Esophagus squamous epithelium (tissue), 4 donors: ENCODE measurements around the gene TMEM271.

ENCODE experiments used
- POLR2A ChIP-seq, 4 donors: fragments of 450-650 bp; IDR thresholded peaks; one replicate each; pipeline ENCODE4 v1.6.1; 2017; ENCODE audit warnings: antibody characterized with exemption in 4 of 4, mild to moderate bottlenecking in 4 of 4, moderate library complexity in 3 of 4
- TF ChIP-seq, protein P1 (sequence below), 6 experiments: fragments of 450-650 bp in 4 of 6; fragments of 200-600 bp in 2 of 6; sonication (generic) in 2 of 6; IDR thresholded peaks; one replicate each; pipeline ENCODE4 v1.5.1; 2016 to 2019; ENCODE audit warnings: antibody characterized with exemption in 6 of 6, mild to moderate bottlenecking in 4 of 6, moderate library complexity in 4 of 6

DNA sequence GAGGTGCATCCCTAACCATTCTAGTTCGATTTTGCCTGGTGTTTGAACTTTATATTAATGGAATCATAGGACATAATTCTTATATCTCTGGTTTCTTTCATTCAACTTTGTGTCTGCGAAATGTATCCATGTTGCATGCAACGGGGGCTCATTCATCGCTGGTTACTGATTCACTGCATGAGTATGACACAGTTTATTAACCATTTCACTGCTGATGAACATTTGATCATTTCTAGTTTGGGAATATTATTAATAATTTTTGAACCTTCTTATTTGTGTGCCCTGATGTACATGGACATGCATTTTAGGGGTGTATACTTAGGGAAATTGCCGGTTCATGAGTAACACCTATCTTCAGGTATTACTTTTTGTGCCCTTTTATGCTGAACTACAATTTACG lies 5.1 kb upstream of the TMEM271 start:
- TF ChIP-seq, protein P1, sequence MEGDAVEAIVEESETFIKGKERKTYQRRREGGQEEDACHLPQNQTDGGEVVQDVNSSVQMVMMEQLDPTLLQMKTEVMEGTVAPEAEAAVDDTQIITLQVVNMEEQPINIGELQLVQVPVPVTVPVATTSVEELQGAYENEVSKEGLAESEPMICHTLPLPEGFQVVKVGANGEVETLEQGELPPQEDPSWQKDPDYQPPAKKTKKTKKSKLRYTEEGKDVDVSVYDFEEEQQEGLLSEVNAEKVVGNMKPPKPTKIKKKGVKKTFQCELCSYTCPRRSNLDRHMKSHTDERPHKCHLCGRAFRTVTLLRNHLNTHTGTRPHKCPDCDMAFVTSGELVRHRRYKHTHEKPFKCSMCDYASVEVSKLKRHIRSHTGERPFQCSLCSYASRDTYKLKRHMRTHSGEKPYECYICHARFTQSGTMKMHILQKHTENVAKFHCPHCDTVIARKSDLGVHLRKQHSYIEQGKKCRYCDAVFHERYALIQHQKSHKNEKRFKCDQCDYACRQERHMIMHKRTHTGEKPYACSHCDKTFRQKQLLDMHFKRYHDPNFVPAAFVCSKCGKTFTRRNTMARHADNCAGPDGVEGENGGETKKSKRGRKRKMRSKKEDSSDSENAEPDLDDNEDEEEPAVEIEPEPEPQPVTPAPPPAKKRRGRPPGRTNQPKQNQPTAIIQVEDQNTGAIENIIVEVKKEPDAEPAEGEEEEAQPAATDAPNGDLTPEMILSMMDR (IDR thresholded peaks at IDR 0.05): no peak
- no peak for TF ChIP-seq POLR2A (IDR thresholded peaks at IDR 0.05)
